ENCODE results near the gene MYO1B.

Gene MYO1B

GRCh38 chr2:191262436-191262835 is 17.2 kb downstream of the MYO1B start:
- no peak for DNase-seq (ENCODE audit: low read depth in 2 of 2)

DNA sequence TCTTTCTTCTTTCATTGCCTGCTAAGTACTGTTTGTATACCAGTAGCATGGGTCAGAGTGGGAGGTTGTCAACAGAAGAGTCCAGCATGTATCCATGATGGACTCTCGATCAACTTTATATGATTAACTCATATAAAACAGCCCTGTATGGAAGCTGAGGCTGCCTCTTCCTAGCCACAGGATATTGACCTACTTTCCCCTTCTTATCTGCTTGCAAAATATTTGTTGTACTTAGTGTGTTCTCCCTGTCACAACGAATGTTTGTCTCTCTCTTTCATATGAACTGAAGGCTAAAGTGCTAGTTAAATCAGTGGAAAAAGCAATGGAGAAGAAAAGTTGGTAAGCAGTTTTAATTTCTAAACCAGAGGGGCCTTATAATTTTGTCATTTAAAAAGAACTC is 17.8 kb downstream of the MYO1B start:
- no peak for DNase-seq (ENCODE audit: low read depth in 2 of 2)

DNA sequence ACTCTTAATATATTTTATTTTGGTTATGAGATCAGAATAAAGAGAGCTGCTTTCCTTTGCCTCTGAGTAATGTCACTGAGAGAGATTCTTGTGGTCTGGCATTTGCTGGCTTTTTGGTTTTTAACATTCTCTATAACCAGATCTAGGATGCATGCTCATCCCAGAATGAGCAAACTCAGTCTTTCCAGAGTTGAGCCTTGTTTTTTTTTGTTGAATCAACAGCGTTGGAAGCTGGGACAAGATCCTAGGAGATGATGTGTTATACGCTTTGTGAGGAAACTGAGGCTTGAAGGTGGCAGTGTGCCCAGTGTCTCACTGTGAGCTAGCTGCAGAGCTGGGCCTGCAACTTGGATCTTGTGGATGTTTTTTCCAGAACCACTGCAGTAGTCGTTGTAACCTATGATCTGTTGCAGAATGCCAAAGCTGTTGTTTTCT is 19.5 kb downstream of the MYO1B start:
- no peak for DNase-seq (ENCODE audit: low read depth in 2 of 2)

DNA sequence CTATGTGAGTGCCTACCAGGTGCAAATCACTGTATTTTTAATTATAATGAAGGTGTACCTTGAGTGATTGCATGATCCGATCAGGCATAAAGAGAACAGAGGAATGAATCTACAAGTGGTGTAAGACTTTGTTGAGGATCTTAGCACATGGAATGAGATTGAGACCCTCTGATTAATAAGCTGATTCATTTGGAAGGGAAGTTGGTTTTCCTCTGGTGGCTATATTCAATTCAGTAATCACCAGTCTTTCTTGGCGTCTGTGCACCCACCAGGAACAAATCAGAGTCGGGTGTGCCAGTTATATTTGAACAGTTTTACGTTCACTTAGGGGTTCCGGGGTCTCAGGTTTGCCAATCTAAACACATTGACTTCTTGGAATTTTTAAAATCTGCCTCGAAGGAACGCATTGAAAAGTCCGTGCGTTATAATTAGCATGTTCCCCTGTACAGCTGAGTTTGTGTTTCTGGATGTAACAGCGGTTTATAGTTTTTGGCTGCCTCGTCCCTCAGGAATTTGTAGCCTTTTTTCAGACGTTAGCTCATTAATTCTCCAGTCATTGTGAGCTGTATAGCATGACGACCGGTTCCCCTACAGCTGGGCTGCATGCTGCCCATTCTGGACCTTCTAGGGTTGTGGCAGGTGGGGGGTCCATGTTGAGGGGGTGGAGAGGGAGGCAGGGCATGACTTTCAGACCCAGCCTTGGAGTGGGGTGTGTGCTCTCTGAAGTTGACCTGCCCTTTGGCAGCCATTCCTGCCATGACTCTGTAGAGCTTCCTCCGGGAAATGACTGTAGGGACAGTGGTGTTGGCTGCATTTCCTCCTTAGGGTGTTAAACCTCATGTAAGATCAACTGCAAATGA is 20.3 kb downstream of the MYO1B start:
- DNase-seq (ENCODE audit: low read depth in 2 of 2): no peak

GRCh38 chr2:191266201-191266600 is 21.0 kb downstream of the MYO1B start:
- DNase-seq (ENCODE audit: low read depth in 2 of 2): no peak

GRCh38 chr2:191268596-191268995 is 23.4 kb downstream of the MYO1B start:
- no peak for DNase-seq (ENCODE audit: low read depth in 2 of 2)

GRCh38 chr2:191270306-191271161 is 25.3 kb downstream of the MYO1B start:
- DNase-seq (ENCODE audit: low read depth in 2 of 2): no peak

GRCh38 chr2:191272064-191272463 is 26.9 kb downstream of the MYO1B start:
- no peak for DNase-seq (ENCODE audit: low read depth in 2 of 2)

- no peak for DNase-seq (ENCODE audit: low read depth in 2 of 2)
Observed at GRCh38 chr2:191274413-191274815, 29.2 kb downstream of the MYO1B start.

DNA sequence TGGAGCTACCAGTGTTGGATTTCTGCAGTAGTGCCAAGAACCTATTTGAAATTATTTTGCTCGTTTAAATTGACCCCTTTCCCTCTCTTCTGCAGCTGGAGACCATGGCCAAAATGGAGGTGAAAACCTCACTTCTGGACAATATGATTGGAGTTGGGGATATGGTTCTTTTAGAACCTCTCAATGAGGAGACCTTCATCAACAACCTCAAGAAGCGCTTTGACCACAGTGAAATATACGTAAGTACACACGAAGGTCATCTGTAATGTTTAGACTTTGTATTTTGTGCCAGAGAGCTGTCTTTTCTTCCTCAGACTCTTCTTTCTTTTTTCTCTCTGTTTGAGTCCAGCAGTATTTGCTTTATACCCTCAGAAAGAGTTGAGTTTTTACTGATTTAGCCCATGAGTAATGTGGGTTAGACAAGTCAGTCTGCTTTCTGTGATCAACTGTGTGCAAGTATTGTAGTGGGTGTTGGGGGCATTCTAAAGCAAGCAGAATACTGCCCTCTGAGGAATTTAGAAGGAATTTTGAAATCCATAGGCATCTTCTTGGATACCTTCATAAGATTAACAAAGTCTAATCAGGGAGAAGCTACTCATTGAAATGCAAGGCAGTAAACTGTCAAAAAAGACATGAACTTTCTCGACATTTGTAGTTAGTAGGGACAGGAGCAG is 31.7 kb downstream of the MYO1B start:
- DNase-seq (ENCODE audit: low read depth in 2 of 2): no peak

DNA sequence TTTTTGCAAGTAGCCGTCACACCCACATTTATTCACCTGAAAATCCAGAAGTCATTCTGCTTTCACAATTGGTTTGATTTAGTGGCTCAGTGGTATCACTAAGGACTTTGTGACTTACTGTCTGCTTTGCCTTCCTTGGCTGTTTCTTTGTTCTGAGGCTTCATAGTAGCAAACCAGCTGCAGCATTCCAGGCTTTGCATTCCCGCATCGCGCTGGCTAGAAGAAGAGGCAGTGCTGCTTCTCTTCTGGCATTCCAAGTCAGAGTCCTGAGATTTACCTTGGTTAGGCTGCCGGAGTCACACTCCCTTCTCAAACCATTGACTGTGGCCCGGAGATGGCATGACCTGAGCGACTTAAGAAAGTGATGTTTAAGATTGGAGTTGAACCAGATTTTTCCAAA is 35.1 kb downstream of the MYO1B start:
- no peak for DNase-seq (ENCODE audit: low read depth in 2 of 2)

DNA sequence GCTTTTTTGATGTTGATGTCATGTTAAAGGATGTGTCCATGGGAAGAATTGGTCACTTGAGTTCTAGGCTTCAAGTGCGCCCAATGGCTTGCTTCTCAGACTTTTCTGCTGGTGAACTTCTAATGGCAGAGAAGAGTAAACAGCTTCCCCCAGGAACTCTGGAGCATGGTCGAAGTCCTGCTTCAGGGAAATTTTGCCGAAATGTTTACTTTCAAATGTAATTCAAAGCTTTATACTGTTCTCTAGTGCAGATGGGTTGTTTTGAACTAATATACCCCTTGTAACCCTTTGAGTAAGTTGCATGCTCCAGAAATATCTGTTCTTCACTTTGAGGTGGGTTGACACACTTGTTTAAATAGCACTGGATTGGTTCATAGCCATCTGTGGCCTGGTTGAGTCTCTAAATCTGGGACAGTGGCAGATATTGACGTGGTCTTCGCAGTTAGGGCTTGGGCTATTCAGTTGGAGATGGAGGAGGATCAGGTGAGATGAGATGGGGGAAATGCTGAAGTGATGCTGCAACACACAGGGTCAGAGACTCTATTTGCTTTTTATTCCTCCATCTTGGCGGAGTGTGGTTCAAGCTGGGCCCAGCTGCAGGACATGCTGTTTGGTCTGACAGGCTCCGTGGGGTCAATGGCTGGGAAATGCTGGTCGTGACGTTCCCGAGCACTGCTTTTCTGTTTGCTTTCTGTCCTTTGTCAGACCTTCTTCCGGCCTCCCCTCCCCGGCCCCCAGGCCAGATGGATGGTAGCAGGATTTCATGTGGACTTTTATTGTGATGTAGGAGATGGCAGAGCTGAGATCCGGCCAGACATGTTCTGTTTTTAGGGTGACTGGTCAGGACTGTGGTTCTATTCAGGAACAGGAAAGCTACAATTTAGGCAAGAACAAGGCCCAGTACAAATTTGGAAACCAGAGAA is 35.9 kb downstream of the MYO1B start:
- DNase-seq (ENCODE audit: low read depth in 2 of 2): no peak

GRCh38 chr2:191285252-191285651 is 40.0 kb downstream of the MYO1B start:
- no peak for DNase-seq (ENCODE audit: low read depth in 2 of 2)

DNA sequence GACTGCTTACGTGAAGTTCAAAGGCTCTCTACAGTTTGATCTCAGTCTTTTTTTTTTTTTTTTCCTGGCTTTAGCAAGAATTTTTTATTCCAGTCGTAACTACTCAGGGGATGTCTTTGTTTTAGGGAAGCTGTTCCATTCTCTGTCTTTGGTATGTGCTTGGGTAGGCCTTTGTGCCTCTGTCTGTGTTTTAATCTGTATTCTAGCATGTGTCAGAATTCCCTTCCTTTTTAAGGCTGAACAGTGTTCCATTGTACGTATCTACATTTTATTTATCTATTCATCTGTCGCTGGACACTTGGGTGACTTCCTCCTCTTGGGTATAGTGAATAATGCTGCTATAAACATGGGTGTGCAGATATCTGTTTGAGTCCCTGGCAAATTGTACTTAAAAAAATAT is 42.6 kb downstream of the MYO1B start:
- no peak for DNase-seq (ENCODE audit: low read depth in 2 of 2)

- no peak for DNase-seq (ENCODE audit: low read depth in 2 of 2)
Observed at GRCh38 chr2:191289049-191289448, 43.8 kb downstream of the MYO1B start.

GRCh38 chr2:191291471-191291870 is 46.3 kb downstream of the MYO1B start:
- DNase-seq (ENCODE audit: low read depth in 2 of 2): no peak

GRCh38 chr2:191292869-191293268 is 47.7 kb downstream of the MYO1B start:
- DNase-seq (ENCODE audit: low read depth in 2 of 2): no peak

GRCh38 chr2:191295088-191295487 is 49.9 kb downstream of the MYO1B start:
- DNase-seq (ENCODE audit: low read depth in 2 of 2): no peak

- DNase-seq (ENCODE audit: low read depth in 2 of 2): no peak
Observed at GRCh38 chr2:191296083-191297006, 51.1 kb downstream of the MYO1B start.

GRCh38 chr2:191297033-191297432 is 51.8 kb downstream of the MYO1B start:
- DNase-seq (ENCODE audit: low read depth in 2 of 2): no peak
